T-helper 2 cell treated with Interferon-gamma antibody and Interleukin-4, amounts not matched to agents 5 μg/mL and 100 μg/mL, for 36 hours (primary cell): ENCODE results near the gene SNX8.

Experiments
- DNase-seq: peaks from one replicate; pipeline ENCODE4 v3.0.0; 2021; ENCODE audit warnings: low spot score
- H3K27ac Mint-ChIP-seq: one replicate; pipeline ENCODE4 v1.8.0; 2021; ENCODE audit warnings: mild to moderate bottlenecking, mixed read lengths
- H3K27me3 Mint-ChIP-seq: one replicate; pipeline ENCODE4 v1.8.0; 2021; ENCODE audit warnings: low read depth, mixed read lengths
- H3K36me3 Mint-ChIP-seq: one replicate; pipeline ENCODE4 v1.8.0; 2021; ENCODE audit warnings: low read depth, mixed read lengths
- H3K4me1 Mint-ChIP-seq: one replicate; pipeline ENCODE4 v1.8.0; 2021; ENCODE audit warnings: low read depth, mixed read lengths
- H3K4me3 Mint-ChIP-seq: one replicate; pipeline ENCODE4 v1.8.0; 2022; ENCODE audit warnings: mild to moderate bottlenecking, moderate library complexity, mixed read lengths
- H3K9me3 Mint-ChIP-seq: one replicate; pipeline ENCODE4 v1.8.0; 2021; ENCODE audit warnings: mixed read lengths

Gene SNX8

DNA sequence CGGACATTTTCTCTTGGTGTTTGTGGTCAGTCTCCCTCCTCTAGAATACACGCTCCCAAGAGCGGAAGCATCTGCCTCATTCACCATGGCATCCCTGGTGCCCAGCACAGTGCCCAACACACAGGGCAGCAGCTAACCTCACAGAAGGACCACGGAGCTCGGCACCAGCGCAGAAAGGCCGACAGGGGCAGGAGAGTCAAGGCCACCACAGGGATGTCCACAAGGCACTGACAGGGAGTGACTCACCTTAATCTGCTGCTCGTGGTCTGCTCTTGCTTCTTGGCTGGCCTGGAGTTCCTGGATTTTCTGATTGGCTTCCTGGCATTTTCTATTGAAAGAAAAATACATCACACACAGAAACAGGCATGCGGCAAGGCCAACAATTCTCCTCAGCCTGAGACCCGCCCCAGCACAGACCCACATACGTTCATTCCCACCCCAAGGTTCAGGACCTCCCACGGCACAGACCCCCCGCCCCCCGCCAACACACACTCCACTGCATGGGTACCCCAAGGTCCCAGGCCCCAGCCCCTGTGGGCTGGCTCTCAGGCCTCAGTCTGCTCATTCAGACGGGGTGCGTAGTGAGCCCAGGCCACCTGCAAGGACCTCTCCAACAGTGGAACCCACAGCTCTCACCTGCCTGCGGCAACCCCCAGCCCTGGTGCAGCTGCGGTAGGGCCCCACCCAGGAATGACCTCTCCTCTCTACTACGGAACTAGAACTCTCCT is 96.4 kb downstream of the SNX8 start:
- no peak overlapping the region for H3K27ac Mint-ChIP-seq
- DNase-seq = no peak
- H3K9me3 Mint-ChIP-seq = no peaks in the 10 kb centered on the region
- H3K27me3 Mint-ChIP-seq = no peaks in the 10 kb centered on the region
- no peak overlapping the region for H3K4me3 Mint-ChIP-seq
- H3K4me1 Mint-ChIP-seq = no peaks in the 10 kb centered on the region
- H3K36me3 Mint-ChIP-seq = peaks cover 33% of the 10 kb centered on the region

DNA sequence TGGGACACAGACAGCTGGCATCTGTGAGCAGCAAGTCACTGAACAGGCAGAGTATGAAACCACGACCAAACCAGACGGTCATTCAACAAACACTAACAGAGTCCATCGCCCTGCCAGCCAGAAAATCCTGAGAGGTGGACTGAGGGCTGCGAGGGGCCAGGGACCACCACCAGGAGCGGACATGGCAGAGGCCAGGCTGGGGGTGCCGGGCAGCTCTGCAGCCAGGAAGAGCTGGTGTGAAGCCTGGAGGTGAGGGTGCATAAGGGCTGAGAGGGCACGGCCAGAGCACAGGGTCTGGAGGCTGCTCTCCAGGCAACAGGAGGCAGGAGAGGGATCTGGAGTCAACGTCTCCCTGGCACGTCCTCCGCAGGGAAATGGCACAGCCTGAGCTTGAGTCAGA is 97.0 kb downstream of the SNX8 start:
- no peak for DNase-seq
- no peaks in the 10 kb centered on the region for H3K9me3 Mint-ChIP-seq
- peaks cover 34% of the 10 kb centered on the region for H3K36me3 Mint-ChIP-seq
- H3K27ac Mint-ChIP-seq = no peak overlapping the region
- no peak overlapping the region for H3K4me3 Mint-ChIP-seq
- H3K4me1 Mint-ChIP-seq = no peaks in the 10 kb centered on the region
- H3K27me3 Mint-ChIP-seq = no peaks in the 10 kb centered on the region

GRCh38 chr7:2215851-2216250 is 98.4 kb downstream of the SNX8 start:
- DNase-seq = no peak
- Mint-ChIP-seq H3K27ac (no peak overlapping the region), H3K36me3 (peaks cover 30% of the 10 kb centered on the region), H3K9me3 (no peaks in the 10 kb centered on the region), H3K4me3 (no peak overlapping the region), H3K4me1 (no peaks in the 10 kb centered on the region), H3K27me3 (no peaks in the 10 kb centered on the region)

GRCh38 chr7:2214636-2215035 is 99.6 kb downstream of the SNX8 start:
- Mint-ChIP-seq H3K27ac (peak overlapping the region; percentile 8), H3K36me3 (peaks cover 30% of the 10 kb centered on the region), H3K4me1 (no peaks in the 10 kb centered on the region), H3K27me3 (no peaks in the 10 kb centered on the region), H3K9me3 (no peaks in the 10 kb centered on the region), H3K4me3 (no peak overlapping the region)
- no peak for DNase-seq

GRCh38 chr7:2213551-2214215 is 100.6 kb downstream of the SNX8 start:
- Mint-ChIP-seq H3K9me3 (no peaks in the 10 kb centered on the region), H3K4me1 (no peaks in the 10 kb centered on the region), H3K36me3 (peaks cover 34% of the 10 kb centered on the region), H3K27ac (peak overlapping the region; percentile 68), H3K27me3 (no peaks in the 10 kb centered on the region), H3K4me3 (no peak overlapping the region)
- no peak for DNase-seq

GRCh38 chr7:2212906-2213305 is 101.3 kb downstream of the SNX8 start:
- Mint-ChIP-seq H3K9me3 (no peaks in the 10 kb centered on the region), H3K36me3 (peaks cover 30% of the 10 kb centered on the region), H3K4me1 (no peaks in the 10 kb centered on the region), H3K27me3 (no peaks in the 10 kb centered on the region), H3K27ac (no peak overlapping the region), H3K4me3 (no peak overlapping the region)
- no peak for DNase-seq

DNA sequence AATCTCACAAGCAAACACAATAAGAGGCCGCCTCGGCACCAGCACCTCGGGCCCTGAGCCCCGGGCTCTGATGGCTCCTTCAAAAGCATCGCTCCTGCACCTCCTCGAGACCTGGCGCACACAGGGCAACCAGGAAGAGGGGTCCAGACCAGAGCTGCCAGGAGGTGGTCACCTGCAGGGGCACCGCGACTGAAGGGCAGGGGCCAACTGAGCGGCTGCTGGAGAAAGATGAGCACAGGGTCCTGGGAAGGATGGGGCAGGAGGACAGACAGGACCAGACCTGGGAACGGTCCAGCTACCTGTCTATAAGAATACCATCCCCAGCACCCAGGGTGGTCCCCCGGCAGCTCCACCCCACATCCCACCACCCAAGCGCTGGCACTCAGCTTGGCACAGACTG is 102.3 kb downstream of the SNX8 start:
- no peaks in the 10 kb centered on the region for H3K4me1 Mint-ChIP-seq
- H3K27ac Mint-ChIP-seq = no peak overlapping the region
- no peaks in the 10 kb centered on the region for H3K27me3 Mint-ChIP-seq
- no peak for DNase-seq
- no peaks in the 10 kb centered on the region for H3K9me3 Mint-ChIP-seq
- peaks cover 31% of the 10 kb centered on the region for H3K36me3 Mint-ChIP-seq
- no peak overlapping the region for H3K4me3 Mint-ChIP-seq

GRCh38 chr7:2211259-2211880 is 102.9 kb downstream of the SNX8 start:
- Mint-ChIP-seq H3K4me1 (no peaks in the 10 kb centered on the region), H3K27ac (no peak overlapping the region), H3K36me3 (peaks cover 30% of the 10 kb centered on the region), H3K27me3 (no peaks in the 10 kb centered on the region), H3K9me3 (no peaks in the 10 kb centered on the region), H3K4me3 (no peak overlapping the region)
- no peak for DNase-seq

DNA sequence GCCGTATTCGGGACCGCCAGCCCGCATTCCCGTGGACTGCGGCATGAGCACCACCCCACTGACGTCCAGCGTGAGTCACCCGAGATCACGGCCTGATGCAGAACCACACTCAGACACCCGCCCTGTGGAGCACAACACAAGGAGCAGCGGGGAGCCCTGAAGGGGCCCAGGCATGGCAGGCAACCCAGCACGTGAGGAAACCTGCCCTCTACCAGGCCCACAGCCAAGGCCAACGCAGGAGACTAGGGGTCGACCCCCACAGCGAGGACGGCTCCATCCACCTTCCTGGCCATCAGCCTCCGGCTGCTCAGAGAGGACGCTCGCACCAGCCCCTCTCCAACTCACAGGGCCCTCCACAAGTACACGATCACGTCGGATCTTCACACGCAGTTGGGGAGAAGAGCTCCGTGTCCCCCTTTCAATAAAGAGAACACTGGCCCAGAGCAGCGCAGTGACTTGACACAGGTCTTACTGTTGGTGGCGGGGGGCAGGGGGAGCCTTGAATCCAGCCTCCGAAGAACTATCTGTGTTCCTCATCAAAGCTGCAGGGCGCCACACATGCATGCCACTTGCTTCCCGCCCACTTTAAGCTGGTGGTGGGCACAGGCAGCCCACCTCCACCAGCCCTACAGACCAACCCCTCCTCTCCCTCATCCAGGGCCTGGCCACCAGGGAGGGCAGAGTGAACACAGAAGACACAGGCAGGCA is 103.5 kb downstream of the SNX8 start:
- no peaks in the 10 kb centered on the region for H3K9me3 Mint-ChIP-seq
- DNase-seq = no peak
- peaks cover 26% of the 10 kb centered on the region for H3K36me3 Mint-ChIP-seq
- H3K27me3 Mint-ChIP-seq = no peaks in the 10 kb centered on the region
- H3K4me3 Mint-ChIP-seq = no peak overlapping the region
- no peaks in the 10 kb centered on the region for H3K4me1 Mint-ChIP-seq
- H3K27ac Mint-ChIP-seq = no peak overlapping the region

- no peaks in the 10 kb centered on the region for H3K4me1 Mint-ChIP-seq
- H3K27me3 Mint-ChIP-seq = no peaks in the 10 kb centered on the region
- H3K27ac Mint-ChIP-seq = no peak overlapping the region
- H3K4me3 Mint-ChIP-seq = no peak overlapping the region
- no peaks in the 10 kb centered on the region for H3K9me3 Mint-ChIP-seq
- H3K36me3 Mint-ChIP-seq = peaks cover 22% of the 10 kb centered on the region
- DNase-seq = no peak
Measured at GRCh38 chr7:2209961-2210323, 104.3 kb downstream of the SNX8 start.

DNA sequence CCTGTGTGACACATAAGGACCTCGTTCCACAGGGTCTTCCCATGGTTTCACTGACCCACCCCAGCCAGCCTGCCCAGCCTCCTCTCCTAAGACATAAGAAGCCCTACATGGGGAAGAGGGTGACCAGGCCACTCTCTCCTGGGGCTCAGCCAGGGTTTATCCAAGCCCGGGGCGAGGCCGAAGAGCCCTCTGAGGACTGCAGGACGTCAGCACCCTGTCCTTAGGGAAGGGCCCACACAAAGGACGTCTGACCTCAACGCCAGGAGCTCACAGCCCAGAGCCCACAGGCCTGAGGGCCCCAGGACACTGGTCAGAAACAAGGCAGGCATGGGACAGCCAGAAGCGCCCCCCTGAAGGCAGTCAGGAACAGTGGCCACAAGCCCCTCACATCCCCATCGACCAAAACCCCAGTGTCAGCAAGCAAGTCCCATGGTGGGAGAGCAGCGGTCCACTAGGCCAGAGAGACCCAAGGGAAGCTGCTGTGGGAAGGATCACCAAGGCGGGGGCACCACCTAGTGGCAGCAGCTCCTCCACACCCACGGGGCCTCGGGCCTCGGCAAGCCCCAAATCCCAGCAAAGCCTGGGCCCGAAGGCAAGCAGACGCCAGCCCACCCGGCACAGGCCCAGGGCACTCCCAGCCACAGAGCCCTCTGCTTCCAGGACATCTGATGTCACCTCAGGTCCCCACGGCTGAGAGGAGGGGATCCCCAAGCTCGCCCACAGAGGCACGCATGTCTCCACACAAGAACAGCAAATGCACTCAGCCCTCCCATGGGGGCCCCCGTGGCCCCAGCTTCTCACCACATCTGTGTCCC is 104.9 kb downstream of the SNX8 start:
- Mint-ChIP-seq H3K36me3 (peaks cover 22% of the 10 kb centered on the region), H3K4me1 (no peaks in the 10 kb centered on the region), H3K27ac (peak overlapping the region; percentile 50), H3K9me3 (no peaks in the 10 kb centered on the region), H3K27me3 (no peaks in the 10 kb centered on the region), H3K4me3 (no peak overlapping the region)
- peak; percentile 13 for DNase-seq

DNA sequence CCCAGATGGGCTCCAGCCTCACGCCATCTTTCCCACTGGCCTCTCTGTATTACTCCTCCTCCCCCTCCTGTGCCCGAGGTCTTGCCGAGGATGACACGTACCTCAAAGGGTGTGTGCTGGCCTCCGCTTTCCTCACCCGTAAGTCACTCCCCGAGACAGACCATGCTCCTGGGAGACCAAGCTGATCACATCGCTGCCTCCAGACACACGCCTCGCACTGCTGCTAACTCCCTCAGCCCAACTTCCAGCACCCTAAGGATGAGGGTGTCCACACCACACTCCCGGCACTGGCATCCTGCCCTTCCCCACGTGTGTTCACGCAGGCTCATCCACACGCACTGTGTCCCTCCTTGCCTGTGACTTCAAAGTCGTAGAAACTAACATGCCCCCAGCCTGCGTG is 105.5 kb downstream of the SNX8 start:
- Mint-ChIP-seq H3K36me3 (peaks cover 19% of the 10 kb centered on the region), H3K27me3 (no peaks in the 10 kb centered on the region), H3K4me3 (no peak overlapping the region), H3K27ac (peak overlapping the region; percentile 50), H3K4me1 (no peaks in the 10 kb centered on the region), H3K9me3 (no peaks in the 10 kb centered on the region)
- no peak for DNase-seq

GRCh38 chr7:2205036-2205780 is 109.0 kb downstream of the SNX8 start:
- peaks cover 15% of the 10 kb centered on the region for H3K36me3 Mint-ChIP-seq
- no peak overlapping the region for H3K4me3 Mint-ChIP-seq
- H3K27ac Mint-ChIP-seq = no peak overlapping the region
- DNase-seq = no peak
- no peaks in the 10 kb centered on the region for H3K4me1 Mint-ChIP-seq
- H3K27me3 Mint-ChIP-seq = no peaks in the 10 kb centered on the region
- H3K9me3 Mint-ChIP-seq = no peaks in the 10 kb centered on the region
